ENCODE measurements around the gene AFAP1L1.

GRCh38 chr5:149309354-149309753, 37.7 kb downstream of the AFAP1L1 start:
- TF ChIP-seq, protein P1, sequence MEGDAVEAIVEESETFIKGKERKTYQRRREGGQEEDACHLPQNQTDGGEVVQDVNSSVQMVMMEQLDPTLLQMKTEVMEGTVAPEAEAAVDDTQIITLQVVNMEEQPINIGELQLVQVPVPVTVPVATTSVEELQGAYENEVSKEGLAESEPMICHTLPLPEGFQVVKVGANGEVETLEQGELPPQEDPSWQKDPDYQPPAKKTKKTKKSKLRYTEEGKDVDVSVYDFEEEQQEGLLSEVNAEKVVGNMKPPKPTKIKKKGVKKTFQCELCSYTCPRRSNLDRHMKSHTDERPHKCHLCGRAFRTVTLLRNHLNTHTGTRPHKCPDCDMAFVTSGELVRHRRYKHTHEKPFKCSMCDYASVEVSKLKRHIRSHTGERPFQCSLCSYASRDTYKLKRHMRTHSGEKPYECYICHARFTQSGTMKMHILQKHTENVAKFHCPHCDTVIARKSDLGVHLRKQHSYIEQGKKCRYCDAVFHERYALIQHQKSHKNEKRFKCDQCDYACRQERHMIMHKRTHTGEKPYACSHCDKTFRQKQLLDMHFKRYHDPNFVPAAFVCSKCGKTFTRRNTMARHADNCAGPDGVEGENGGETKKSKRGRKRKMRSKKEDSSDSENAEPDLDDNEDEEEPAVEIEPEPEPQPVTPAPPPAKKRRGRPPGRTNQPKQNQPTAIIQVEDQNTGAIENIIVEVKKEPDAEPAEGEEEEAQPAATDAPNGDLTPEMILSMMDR (IDR thresholded peaks at IDR 0.05; ENCODE audit: low read length) = no peak
- no peak for TF ChIP-seq EZH2phosphoT487 (IDR thresholded peaks at IDR 0.05; ENCODE audit: low read length)
- TF ChIP-seq EZH2 (optimal IDR thresholded peaks at IDR 0.05; ENCODE audit: low read depth, low read length) = no peak
